GM23248 (cell line): ENCODE results near the gene PSMD14.

Experiments
- EZH2 ChIP-seq: fragments of 200-600 bp; sonication (generic); IDR thresholded peaks from 2 replicates; pipeline ENCODE4 v1.6.1; 2018; ENCODE audit warnings: antibody characterized with exemption, mild to moderate bottlenecking; ENCODE audit not compliant: insufficient read depth, poor library complexity, severe bottlenecking
- EZH2phosphoT487 ChIP-seq: fragments of 200-600 bp; sonication (generic); IDR thresholded peaks from 2 replicates; pipeline ENCODE4 v1.6.1; 2018; ENCODE audit warnings: antibody characterized with exemption, moderate library complexity, mild to moderate bottlenecking, low read depth; ENCODE audit not compliant: insufficient read depth

DNA sequence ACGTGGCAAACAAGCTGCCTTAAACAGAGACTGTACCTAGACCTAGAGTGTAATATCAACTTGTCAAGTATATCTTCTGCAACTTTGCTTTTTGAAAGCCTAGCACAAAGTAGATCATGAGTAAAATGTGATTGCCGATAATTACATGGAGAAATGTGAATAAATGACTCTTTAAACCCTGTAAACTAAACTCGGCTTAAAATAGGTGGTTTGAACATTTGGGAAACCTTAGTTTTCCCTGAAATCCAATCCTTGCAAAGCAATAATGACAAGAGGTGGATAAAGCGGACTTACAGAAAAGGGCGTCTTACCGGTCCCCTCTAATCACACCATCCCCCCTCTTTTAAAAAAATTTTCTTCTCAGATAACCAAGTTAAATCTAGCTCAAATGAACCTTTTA, 549 bp upstream of the PSMD14 start:
- TF ChIP-seq EZH2phosphoT487 (no peak), EZH2 (no peak)
